ENCODE results near the gene DNAJB14.

The DNAJB14 gene

DNA sequence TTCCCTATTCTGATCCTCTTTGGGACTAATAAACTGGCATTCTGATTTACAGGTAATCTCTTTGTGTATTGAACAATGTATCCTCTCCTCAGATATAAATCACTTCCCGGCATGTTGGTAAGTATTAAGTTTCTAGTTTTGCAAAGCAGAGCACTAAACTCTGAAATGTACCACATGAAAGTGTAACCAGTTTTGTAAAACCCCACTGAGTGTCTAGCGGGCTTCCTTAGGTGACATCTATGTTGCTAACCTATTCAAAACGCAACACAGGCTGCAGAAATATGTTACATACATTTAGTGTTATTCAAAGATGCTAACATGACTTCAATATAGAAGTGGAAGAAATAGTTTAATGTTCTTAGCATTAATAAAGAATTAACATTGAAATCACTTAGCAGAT, 25.2 kb downstream of the DNAJB14 start:
- no peak for DNase-seq (ENCODE audit: low spot score)
- Histone ChIP-seq H3K36me3 (replicated peaks in 1 of 2; ENCODE audit: control insufficient read depth in 2 of 2, insufficient read depth in 2 of 2, low read length in 2 of 2) (peaks cover 2 to 85% of the 10 kb centered on the region in 2 donors), H3K23ac (ENCODE audit: low read depth, low read length, poor library complexity) (no peak overlapping the region), H3K9ac (ENCODE audit: low read depth, low read length, poor library complexity) (no peak overlapping the region), H2BK12ac (ENCODE audit: low read length) (no peak overlapping the region), H3K14ac (ENCODE audit: low read length) (no peak overlapping the region), H3K27ac (replicated peaks; ENCODE audit: low read length) (no peak overlapping the region), H2BK5ac (ENCODE audit: low read length) (no peak overlapping the region), H2AK5ac (ENCODE audit: low read depth, low read length) (no peak overlapping the region), H4K8ac (ENCODE audit: low read depth, low read length) (no peak overlapping the region), H3K9me3 (replicated peaks in 1 of 2; ENCODE audit: control insufficient read depth in 2 of 2, insufficient read depth in 1 of 2, low read depth in 1 of 2, low read length in 2 of 2) (peaks cover 0 to 10% of the 10 kb centered on the region in 2 donors), H3K18ac (ENCODE audit: low read length) (no peak overlapping the region), H3K4me1 (ENCODE audit: control insufficient read depth in 2 of 2, insufficient read depth in 1 of 2, low read depth in 1 of 2, low read length in 2 of 2) (no peaks in the 10 kb centered on the region), H2BK120ac (ENCODE audit: low read depth, low read length) (no peak overlapping the region), H3K4ac (ENCODE audit: low read length) (no peak overlapping the region), H2BK15ac (ENCODE audit: low read length) (no peak overlapping the region), H3K4me2 (ENCODE audit: insufficient read depth, low read length, poor library complexity, severe bottlenecking) (no peak overlapping the region), H4K91ac (ENCODE audit: low read depth, low read length, poor library complexity) (no peak overlapping the region), H3K4me3 (ENCODE audit: low read length in 2 of 2) (no peak overlapping the region), H3K79me1 (ENCODE audit: low read depth, low read length) (no peaks in the 10 kb centered on the region), H2AFZ (ENCODE audit: low read length) (no peak overlapping the region), H3K27me3 (ENCODE audit: control insufficient read depth in 3 of 3, insufficient read depth in 3 of 3, low read depth in 1 of 3, low read length in 3 of 3) (no peaks in the 10 kb centered on the region)
- WGBS, 2 donors (ENCODE audit: extremely low coverage in 2 of 2, insufficient read length in 2 of 2, insufficient replicate concordance in 1 of 2), result no CpG with 5 or more reads among the region's 3 CpGs

DNA sequence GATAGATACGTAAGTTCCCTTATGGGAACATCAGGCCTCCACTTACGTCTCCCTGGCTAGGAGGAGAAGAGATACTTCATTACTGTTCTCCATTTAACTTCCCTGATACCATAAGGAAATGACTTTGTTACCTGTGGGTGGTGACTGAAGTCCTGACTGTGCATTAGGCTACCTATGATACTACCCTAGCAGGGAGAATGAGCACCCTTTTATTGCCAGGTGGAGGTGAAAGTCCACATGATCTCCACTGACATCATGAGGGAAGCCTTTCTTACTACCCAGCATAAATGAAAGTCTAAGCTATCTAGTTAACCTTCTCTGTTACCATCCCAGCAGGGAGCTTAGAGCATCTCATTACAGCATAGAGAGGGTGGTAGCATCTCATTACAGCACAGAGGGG, 27.8 kb downstream of the DNAJB14 start:
- Histone ChIP-seq H3K14ac (ENCODE audit: low read length) (no peak overlapping the region), H3K9ac (ENCODE audit: low read depth, low read length, poor library complexity) (no peak overlapping the region), H3K9me3 (replicated peaks in 1 of 2; ENCODE audit: control insufficient read depth in 2 of 2, insufficient read depth in 1 of 2, low read depth in 1 of 2, low read length in 2 of 2) (peaks cover 0 to 10% of the 10 kb centered on the region in 2 donors), H3K4ac (ENCODE audit: low read length) (no peak overlapping the region), H2BK12ac (ENCODE audit: low read length) (no peak overlapping the region), H4K8ac (ENCODE audit: low read depth, low read length) (no peak overlapping the region), H3K4me1 (ENCODE audit: control insufficient read depth in 2 of 2, insufficient read depth in 1 of 2, low read depth in 1 of 2, low read length in 2 of 2) (no peaks in the 10 kb centered on the region), H2AK5ac (ENCODE audit: low read depth, low read length) (no peak overlapping the region), H3K4me2 (ENCODE audit: insufficient read depth, low read length, poor library complexity, severe bottlenecking) (no peak overlapping the region), H2AFZ (ENCODE audit: low read length) (no peak overlapping the region), H3K4me3 (ENCODE audit: low read length in 2 of 2) (no peak overlapping the region), H2BK15ac (ENCODE audit: low read length) (no peak overlapping the region), H3K27ac (replicated peaks; ENCODE audit: low read length) (no peak overlapping the region), H3K79me1 (ENCODE audit: low read depth, low read length) (no peaks in the 10 kb centered on the region), H3K18ac (ENCODE audit: low read length) (no peak overlapping the region), H2BK120ac (ENCODE audit: low read depth, low read length) (no peak overlapping the region), H4K91ac (ENCODE audit: low read depth, low read length, poor library complexity) (no peak overlapping the region), H2BK5ac (ENCODE audit: low read length) (no peak overlapping the region), H3K36me3 (replicated peaks in 1 of 2; ENCODE audit: control insufficient read depth in 2 of 2, insufficient read depth in 2 of 2, low read length in 2 of 2) (peaks cover 2 to 80% of the 10 kb centered on the region in 2 donors), H3K23ac (ENCODE audit: low read depth, low read length, poor library complexity) (no peak overlapping the region), H3K27me3 (ENCODE audit: control insufficient read depth in 3 of 3, insufficient read depth in 3 of 3, low read depth in 1 of 3, low read length in 3 of 3) (no peaks in the 10 kb centered on the region)
- DNase-seq (ENCODE audit: low spot score), result no peak
- no CpG with 5 or more reads among the region's 2 CpGs for WGBS, 2 donors (ENCODE audit: extremely low coverage in 2 of 2, insufficient read length in 2 of 2, insufficient replicate concordance in 1 of 2)

DNA sequence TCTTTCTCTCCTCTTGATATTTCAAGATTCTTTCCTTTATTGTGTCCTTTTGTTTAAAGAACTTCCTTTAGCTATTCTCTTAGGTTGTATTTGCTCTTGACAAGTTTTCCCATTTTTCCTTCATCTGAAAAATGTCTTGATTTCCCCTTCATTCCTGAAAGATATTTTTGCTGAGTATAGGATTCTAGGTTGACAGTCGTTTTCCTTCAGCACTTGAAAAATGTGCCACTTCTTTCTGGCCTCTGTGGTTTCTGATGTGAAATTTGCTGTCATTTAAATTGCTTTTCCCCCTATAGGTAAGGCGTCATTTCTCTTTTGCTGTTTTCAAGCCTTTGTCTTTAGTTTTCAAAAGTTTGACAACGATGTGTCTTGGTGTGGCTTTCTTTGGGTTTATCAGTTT, 28.8 kb downstream of the DNAJB14 start:
- WGBS, 2 donors (ENCODE audit: extremely low coverage in 2 of 2, insufficient read length in 2 of 2, insufficient replicate concordance in 1 of 2), result no CpG with 5 or more reads among the region's 3 CpGs
- Histone ChIP-seq H3K4me1 (ENCODE audit: control insufficient read depth in 2 of 2, insufficient read depth in 1 of 2, low read depth in 1 of 2, low read length in 2 of 2) (no peaks in the 10 kb centered on the region), H3K4ac (ENCODE audit: low read length) (no peak overlapping the region), H3K4me3 (ENCODE audit: low read length in 2 of 2) (no peak overlapping the region), H3K9me3 (replicated peaks in 1 of 2; ENCODE audit: control insufficient read depth in 2 of 2, insufficient read depth in 1 of 2, low read depth in 1 of 2, low read length in 2 of 2) (peaks cover 0 to 10% of the 10 kb centered on the region in 2 donors), H2BK15ac (ENCODE audit: low read length) (no peak overlapping the region), H3K23ac (ENCODE audit: low read depth, low read length, poor library complexity) (no peak overlapping the region), H4K91ac (ENCODE audit: low read depth, low read length, poor library complexity) (no peak overlapping the region), H3K18ac (ENCODE audit: low read length) (no peak overlapping the region), H2AFZ (ENCODE audit: low read length) (no peak overlapping the region), H2BK12ac (ENCODE audit: low read length) (no peak overlapping the region), H3K9ac (ENCODE audit: low read depth, low read length, poor library complexity) (no peak overlapping the region), H3K79me1 (ENCODE audit: low read depth, low read length) (no peaks in the 10 kb centered on the region), H3K27ac (replicated peaks; ENCODE audit: low read length) (no peak overlapping the region), H2BK120ac (ENCODE audit: low read depth, low read length) (no peak overlapping the region), H3K14ac (ENCODE audit: low read length) (no peak overlapping the region), H2AK5ac (ENCODE audit: low read depth, low read length) (no peak overlapping the region), H3K36me3 (replicated peaks in 1 of 2; ENCODE audit: control insufficient read depth in 2 of 2, insufficient read depth in 2 of 2, low read length in 2 of 2) (peaks cover 2 to 75% of the 10 kb centered on the region in 2 donors), H2BK5ac (ENCODE audit: low read length) (no peak overlapping the region), H3K27me3 (ENCODE audit: control insufficient read depth in 3 of 3, insufficient read depth in 3 of 3, low read depth in 1 of 3, low read length in 3 of 3) (no peaks in the 10 kb centered on the region), H4K8ac (ENCODE audit: low read depth, low read length) (no peak overlapping the region), H3K4me2 (ENCODE audit: insufficient read depth, low read length, poor library complexity, severe bottlenecking) (no peak overlapping the region)
- no peak for DNase-seq (ENCODE audit: low spot score)

DNA sequence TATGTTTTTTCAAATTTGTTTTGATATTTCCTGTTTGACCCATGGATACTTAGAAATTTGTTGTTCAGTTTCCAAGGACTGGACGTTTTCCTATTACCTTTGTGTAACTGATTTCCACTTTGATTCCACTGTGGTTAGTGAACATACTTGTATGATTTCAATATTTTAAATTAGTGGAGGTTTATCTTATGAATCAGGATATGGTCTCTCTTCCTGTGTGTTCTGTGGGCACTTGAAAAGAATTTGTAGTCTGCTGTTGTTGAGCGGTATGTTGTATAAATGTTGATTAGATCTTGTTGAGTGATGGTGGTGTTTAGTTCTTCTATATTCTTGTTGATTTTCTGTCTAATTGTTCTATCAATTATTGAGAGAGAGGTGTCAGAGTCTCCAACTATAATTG, 31.0 kb downstream of the DNAJB14 start:
- H3K4me2 ChIP-seq (ENCODE audit: insufficient read depth, low read length, poor library complexity, severe bottlenecking), result no peak overlapping the region
- peaks cover 0 to 10% of the 10 kb centered on the region in 2 donors for H3K9me3 ChIP-seq (replicated peaks in 1 of 2; ENCODE audit: control insufficient read depth in 2 of 2, insufficient read depth in 1 of 2, low read depth in 1 of 2, low read length in 2 of 2)
- no peak overlapping the region for H2BK120ac ChIP-seq (ENCODE audit: low read depth, low read length)
- no peak overlapping the region for H3K4ac ChIP-seq (ENCODE audit: low read length)
- no peak overlapping the region for H3K9ac ChIP-seq (ENCODE audit: low read depth, low read length, poor library complexity)
- H3K79me1 ChIP-seq (ENCODE audit: low read depth, low read length), result no peaks in the 10 kb centered on the region
- no peak overlapping the region for H2BK5ac ChIP-seq (ENCODE audit: low read length)
- H3K14ac ChIP-seq (ENCODE audit: low read length), result no peak overlapping the region
- no peak overlapping the region for H4K8ac ChIP-seq (ENCODE audit: low read depth, low read length)
- H3K23ac ChIP-seq (ENCODE audit: low read depth, low read length, poor library complexity), result no peak overlapping the region
- no CpG with 5 or more reads among the region's 2 CpGs for WGBS, 2 donors (ENCODE audit: extremely low coverage in 2 of 2, insufficient read length in 2 of 2, insufficient replicate concordance in 1 of 2)
- H4K91ac ChIP-seq (ENCODE audit: low read depth, low read length, poor library complexity), result no peak overlapping the region
- H2AFZ ChIP-seq (ENCODE audit: low read length), result no peak overlapping the region
- H3K4me3 ChIP-seq (ENCODE audit: low read length in 2 of 2), result no peak overlapping the region
- peaks cover 2 to 58% of the 10 kb centered on the region in 2 donors for H3K36me3 ChIP-seq (replicated peaks in 1 of 2; ENCODE audit: control insufficient read depth in 2 of 2, insufficient read depth in 2 of 2, low read length in 2 of 2)
- H3K18ac ChIP-seq (ENCODE audit: low read length), result no peak overlapping the region
- DNase-seq (ENCODE audit: low spot score), result no peak
- H2AK5ac ChIP-seq (ENCODE audit: low read depth, low read length), result no peak overlapping the region
- no peak overlapping the region for H2BK15ac ChIP-seq (ENCODE audit: low read length)
- no peak overlapping the region for H2BK12ac ChIP-seq (ENCODE audit: low read length)
- no peak overlapping the region for H3K27ac ChIP-seq (replicated peaks; ENCODE audit: low read length)
- no peaks in the 10 kb centered on the region for H3K27me3 ChIP-seq (ENCODE audit: control insufficient read depth in 3 of 3, insufficient read depth in 3 of 3, low read depth in 1 of 3, low read length in 3 of 3)
- H3K4me1 ChIP-seq (ENCODE audit: control insufficient read depth in 2 of 2, insufficient read depth in 1 of 2, low read depth in 1 of 2, low read length in 2 of 2), result no peaks in the 10 kb centered on the region

Measured in neuronal stem cell (in vitro differentiated cells).